ENCODE data around the gene LIMA1. TPM values are rescaled to one million over a fixed set of nuclear protein-coding genes. Genes with fewer than 3 reads are reported as not detected.

The LIMA1 gene
- total RNA-seq, 1 donor from 2014 or later, result 115 TPM

GRCh38 chr12:50240792-50241114 lies 42.6 kb downstream of the LIMA1 start:
- TF ChIP-seq, protein P1, sequence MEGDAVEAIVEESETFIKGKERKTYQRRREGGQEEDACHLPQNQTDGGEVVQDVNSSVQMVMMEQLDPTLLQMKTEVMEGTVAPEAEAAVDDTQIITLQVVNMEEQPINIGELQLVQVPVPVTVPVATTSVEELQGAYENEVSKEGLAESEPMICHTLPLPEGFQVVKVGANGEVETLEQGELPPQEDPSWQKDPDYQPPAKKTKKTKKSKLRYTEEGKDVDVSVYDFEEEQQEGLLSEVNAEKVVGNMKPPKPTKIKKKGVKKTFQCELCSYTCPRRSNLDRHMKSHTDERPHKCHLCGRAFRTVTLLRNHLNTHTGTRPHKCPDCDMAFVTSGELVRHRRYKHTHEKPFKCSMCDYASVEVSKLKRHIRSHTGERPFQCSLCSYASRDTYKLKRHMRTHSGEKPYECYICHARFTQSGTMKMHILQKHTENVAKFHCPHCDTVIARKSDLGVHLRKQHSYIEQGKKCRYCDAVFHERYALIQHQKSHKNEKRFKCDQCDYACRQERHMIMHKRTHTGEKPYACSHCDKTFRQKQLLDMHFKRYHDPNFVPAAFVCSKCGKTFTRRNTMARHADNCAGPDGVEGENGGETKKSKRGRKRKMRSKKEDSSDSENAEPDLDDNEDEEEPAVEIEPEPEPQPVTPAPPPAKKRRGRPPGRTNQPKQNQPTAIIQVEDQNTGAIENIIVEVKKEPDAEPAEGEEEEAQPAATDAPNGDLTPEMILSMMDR (IDR thresholded peaks at IDR 0.05; ENCODE audit: unreplicated experiment), result no peak
- Mint-ChIP-seq H3K4me1 (peaks cover 37% of the 10 kb centered on the region), H3K36me3 (peaks cover 6% of the 10 kb centered on the region), H3K9me3 (no peaks in the 10 kb centered on the region), H3K27ac (peak overlapping the region; percentile 76), H3K4me3 (no peak overlapping the region), H3K27me3 (ENCODE audit: low read depth) (no peaks in the 10 kb centered on the region)
- DNase-seq (ENCODE audit: low spot score in 2 of 2, unreplicated experiment in 2 of 2), result no peak

DNA sequence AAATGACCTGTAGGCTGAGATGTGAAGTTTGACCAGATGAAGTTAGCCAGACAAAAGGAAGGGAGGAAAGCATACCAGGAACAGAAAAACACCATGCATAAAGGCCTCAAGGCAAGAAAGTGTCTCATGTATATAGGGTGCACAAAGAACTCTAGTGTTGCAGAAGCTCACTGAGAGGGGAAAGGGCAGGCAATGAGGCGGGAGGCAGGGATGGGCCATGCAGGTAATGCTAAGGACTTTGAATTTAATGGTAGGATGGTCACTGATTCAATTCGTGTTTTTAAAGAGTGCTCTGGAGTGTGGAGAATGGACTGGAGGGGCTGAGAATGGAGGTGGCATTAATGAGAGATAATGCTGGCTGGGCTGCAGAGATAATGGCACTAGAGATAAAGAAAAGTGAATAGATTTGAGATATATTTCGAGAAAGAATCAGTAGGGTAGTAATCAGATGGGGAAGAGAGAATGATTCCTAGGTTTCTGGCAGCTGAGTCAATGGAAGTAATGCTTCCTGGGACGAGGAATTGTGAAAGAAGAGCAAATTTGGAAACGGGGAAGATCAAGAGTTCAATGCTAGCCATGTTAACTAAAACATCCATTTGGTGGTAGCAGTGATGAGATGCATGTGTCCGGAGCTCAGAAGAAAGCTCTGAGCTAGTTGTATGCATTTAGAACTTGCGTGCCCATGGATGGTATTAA lies 43.1 kb downstream of the LIMA1 start:
- Mint-ChIP-seq H3K27me3 (ENCODE audit: low read depth) (no peaks in the 10 kb centered on the region), H3K4me3 (no peak overlapping the region), H3K9me3 (no peaks in the 10 kb centered on the region), H3K36me3 (peaks cover 6% of the 10 kb centered on the region), H3K27ac (peak overlapping the region; percentile 76), H3K4me1 (peaks cover 37% of the 10 kb centered on the region)
- TF ChIP-seq, protein P1 (IDR thresholded peaks at IDR 0.05; ENCODE audit: unreplicated experiment), result no peak
- no peak for DNase-seq (ENCODE audit: low spot score in 2 of 2, unreplicated experiment in 2 of 2)

- H3K9me3 Mint-ChIP-seq, result no peaks in the 10 kb centered on the region
- TF ChIP-seq, protein P1 (IDR thresholded peaks at IDR 0.05; ENCODE audit: unreplicated experiment), result no peak
- peaks cover 34% of the 10 kb centered on the region for H3K4me1 Mint-ChIP-seq
- peaks cover 3% of the 10 kb centered on the region for H3K36me3 Mint-ChIP-seq
- H3K4me3 Mint-ChIP-seq, result no peak overlapping the region
- no peak for DNase-seq (ENCODE audit: low spot score in 2 of 2, unreplicated experiment in 2 of 2)
- no peak overlapping the region for H3K27ac Mint-ChIP-seq
- H3K27me3 Mint-ChIP-seq (ENCODE audit: low read depth), result no peaks in the 10 kb centered on the region
Measured at GRCh38 chr12:50239355-50239891, 43.9 kb downstream of the LIMA1 start.

DNA sequence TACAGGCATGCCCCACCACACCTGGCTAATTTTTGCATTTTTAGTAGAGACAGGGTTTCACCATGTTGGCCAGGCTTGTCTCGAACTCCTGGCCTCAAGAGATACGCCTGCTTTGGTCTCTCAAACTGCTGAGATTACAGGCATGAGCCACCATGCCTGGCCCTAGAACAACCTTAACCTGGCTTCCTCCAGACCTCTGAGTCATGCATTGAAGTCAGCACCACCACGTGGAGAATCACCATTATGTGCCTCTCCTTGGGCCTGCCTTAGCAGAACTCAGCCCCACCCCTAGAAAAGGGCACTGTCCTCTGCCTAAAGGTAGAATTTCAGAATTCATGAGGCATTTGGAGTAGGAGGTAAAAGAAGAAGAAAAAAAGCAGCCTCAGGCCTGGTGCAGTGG lies 49.0 kb downstream of the LIMA1 start:
- peaks cover 11% of the 10 kb centered on the region for H3K36me3 Mint-ChIP-seq
- H3K4me3 Mint-ChIP-seq, result no peak overlapping the region
- peaks cover 10% of the 10 kb centered on the region for H3K4me1 Mint-ChIP-seq
- no peak for DNase-seq (ENCODE audit: low spot score in 2 of 2, unreplicated experiment in 2 of 2)
- TF ChIP-seq, protein P1 (IDR thresholded peaks at IDR 0.05; ENCODE audit: unreplicated experiment), result no peak
- H3K9me3 Mint-ChIP-seq, result no peaks in the 10 kb centered on the region
- no peak overlapping the region for H3K27ac Mint-ChIP-seq
- no peaks in the 10 kb centered on the region for H3K27me3 Mint-ChIP-seq (ENCODE audit: low read depth)

- Mint-ChIP-seq H3K27ac (peak overlapping the region; percentile 75), H3K4me3 (no peak overlapping the region), H3K4me1 (peaks cover 8% of the 10 kb centered on the region), H3K36me3 (peaks cover 11% of the 10 kb centered on the region), H3K9me3 (no peaks in the 10 kb centered on the region), H3K27me3 (ENCODE audit: low read depth) (no peaks in the 10 kb centered on the region)
- TF ChIP-seq, protein P1 (IDR thresholded peaks at IDR 0.05; ENCODE audit: unreplicated experiment), result no peak
- no peak for DNase-seq (ENCODE audit: low spot score in 2 of 2, unreplicated experiment in 2 of 2)
Measured at GRCh38 chr12:50232771-50233209, 50.5 kb downstream of the LIMA1 start.

All from mesothelial cell of epicardium (in vitro differentiated cells).